B cell (primary cell): ENCODE measurements around the gene EEFSEC. TPM values are rescaled to one million over a fixed set of nuclear protein-coding genes. Genes with fewer than 3 reads are reported as not detected.

Experiments used
- ATAC-seq: fragments of 200-7000 bp; cut with Tn5 transposase; one replicate; pipeline ENCODE4 v1.10.0; 2021; ENCODE audit warnings: low read depth, mild to moderate bottlenecking, moderate number of reproducible peaks, moderate library complexity
- CTCF ChIA-PET: fragments of 350-600 bp; sonication (Branson Sonifier 250); formaldehyde crosslinking; loops from one replicate; lab custom pipeline; 2021; ENCODE audit warnings: antibody characterized with exemption, inconsistent platforms; lab: Charles Lee
- POLR2A ChIA-PET: fragments of 350-600 bp; sonication (Branson Sonifier 250); formaldehyde crosslinking; loops from one replicate; lab custom pipeline; 2021; ENCODE audit warnings: antibody characterized with exemption; lab: Charles Lee
- DNase-seq: peaks from one replicate; pipeline ENCODE4 v3.0.0; 2013
- H2AFZ ChIP-seq: 2 replicates; pipeline ENCODE4 v1.6.1; 2012; ENCODE audit warnings: mild to moderate bottlenecking, low read depth, low read length; ENCODE audit not compliant: insufficient read depth, poor library complexity, severe bottlenecking
- H3K27ac ChIP-seq, 2 donors: 1 replicate in 1 of 2; 2 replicates in 1 of 2; pipeline ENCODE4 v1.5.1; 2012 to 2013; ENCODE audit warnings: low read length in 2 of 2, mild to moderate bottlenecking in 2 of 2, moderate library complexity in 1 of 2
- H3K27me3 ChIP-seq, 4 experiments: fragments of 200-600 bp in 1 of 4; sonication (generic) in 1 of 4; replicated peaks in 1 of 4; 1 replicate in 2 of 4; 2 replicates in 2 of 4; pipeline versions ENCODE4 v1.6.1 to v1.7.0; 2013 to 2016; ENCODE audit warnings: low read length in 3 of 4, mild to moderate bottlenecking in 2 of 4, mixed read lengths in 1 of 4, moderate library complexity in 1 of 4; ENCODE audit not compliant: insufficient read depth in 4 of 4, control insufficient read depth in 3 of 4; ENCODE audit errors: control extremely low read depth in 1 of 4
- H3K36me3 ChIP-seq, 2 experiments: replicated peaks in 1 of 2; 1 replicate in 1 of 2; 2 replicates in 1 of 2; pipeline versions ENCODE4 v1.6.1 to v1.7.1; 2013; ENCODE audit warnings: low read length in 1 of 2; ENCODE audit not compliant: insufficient read depth in 2 of 2, control insufficient read depth in 1 of 2; ENCODE audit errors: control extremely low read depth in 1 of 2, extremely low read depth in 1 of 2
- H3K4me1 ChIP-seq, 2 donors: fragments of 200-600 bp in 1 of 2; sonication (generic) in 1 of 2; 1 replicate in 1 of 2; 2 replicates in 1 of 2; pipeline versions ENCODE4 v1.5.1 to v1.6.1; 2013 to 2017; ENCODE audit warnings: low read length in 2 of 2; ENCODE audit not compliant: control insufficient read depth in 2 of 2, insufficient read depth in 2 of 2
- H3K4me2 ChIP-seq: replicated peaks from 2 replicates; pipeline ENCODE3; 2012; ENCODE audit warnings: mild to moderate bottlenecking, low read depth, low read length; ENCODE audit not compliant: poor library complexity, severe bottlenecking
- H3K4me3 ChIP-seq, 5 experiments: fragments of 200-600 bp in 1 of 5; sonication (generic) in 1 of 5; 1 replicate in 3 of 5; 2 replicates in 2 of 5; pipeline versions ENCODE4 v1.5.1 to v1.7.0; 2011 to 2016; ENCODE audit warnings: low read length in 4 of 5, mild to moderate bottlenecking in 4 of 5, low read depth in 2 of 5, control low read depth in 1 of 5, moderate library complexity in 1 of 5; ENCODE audit not compliant: insufficient read depth in 1 of 5; ENCODE audit errors: control extremely low read depth in 1 of 5, extremely low read depth in 1 of 5
- H3K79me2 ChIP-seq: fragments of 200-600 bp; sonication (generic); one replicate; pipeline ENCODE4 v1.6.0; 2016; ENCODE audit warnings: low read length; ENCODE audit not compliant: control insufficient read depth, insufficient read depth
- H3K9ac ChIP-seq: fragments of 200-600 bp; sonication (generic); 2 replicates; pipeline ENCODE4 v1.6.1; 2017; ENCODE audit warnings: mild to moderate bottlenecking, low read length, moderate library complexity
- H3K9me3 ChIP-seq, 3 donors: one replicate each; pipeline versions ENCODE4 v1.6.1 to v1.7.1; 2013; ENCODE audit warnings: low read length in 2 of 3; ENCODE audit not compliant: control insufficient read depth in 2 of 3, insufficient read depth in 1 of 3; ENCODE audit errors: control extremely low read depth in 1 of 3
- H4K20me1 ChIP-seq: 2 replicates; pipeline ENCODE4 v1.6.0; 2012; ENCODE audit warnings: mild to moderate bottlenecking, low read length; ENCODE audit not compliant: insufficient read depth, control insufficient read depth, poor library complexity, severe bottlenecking
- H3K27ac Mint-ChIP-seq: one replicate; pipeline ENCODE4 v1.8.0; 2021; ENCODE audit warnings: mixed read lengths
- H3K27me3 Mint-ChIP-seq: one replicate; pipeline ENCODE4 v1.8.0; 2021; ENCODE audit warnings: mixed read lengths
- H3K4me1 Mint-ChIP-seq: one replicate; pipeline ENCODE4 v1.8.0; 2021; ENCODE audit warnings: mixed read lengths
- H3K4me3 Mint-ChIP-seq: one replicate; pipeline ENCODE4 v1.8.0; 2021; ENCODE audit warnings: mixed read lengths
- H3K9me3 Mint-ChIP-seq: one replicate; pipeline ENCODE4 v1.8.0; 2022; ENCODE audit warnings: mixed read lengths; ENCODE audit not compliant: insufficient read depth
- CTCF ChIP-seq: fragments of 200-600 bp; IDR thresholded peaks from one replicate; pipeline ENCODE4 v1.8.0; 2022; ENCODE audit warnings: antibody characterized with exemption, mild to moderate bottlenecking
- EZH2 ChIP-seq: IDR thresholded peaks from 2 replicates; pipeline ENCODE4 v1.6.1; 2012; ENCODE audit warnings: borderline replicate concordance, low read depth, mild to moderate bottlenecking, moderate library complexity, low read length; ENCODE audit not compliant: insufficient read depth, poor library complexity, severe bottlenecking
- WGBS: methylation state at CpG from one replicate; pipeline ENCODE4 v1.1.5; 2013; ENCODE audit warnings: missing lambda C conversion rate; ENCODE audit not compliant: insufficient coverage; 5-methylcytosine and 5-hydroxymethylcytosine counted together
- intact Hi-C: fragments of 100-400 bp; cut with micrococcal nuclease; formaldehyde crosslinking; loops from one replicate; pipeline ENCODE4 v1.10.0; 2022
- polyA plus RNA-seq: library from polyadenylated mRNA; depleted of rRNA; stranded (reverse); fragments of >200 nt; gene quantifications from 2 replicates; pipeline ENCODE4 v1.2.3, GENCODE V29; 2012
- total RNA-seq, 2 donors: library from RNA; stranded (reverse); fragments of 120-200 nt in 1 of 2; gene quantifications; 1 replicate in 1 of 2; 2 replicates in 1 of 2; pipeline versions ENCODE4 v1.2.3 to v1.2.4, GENCODE V29; 2013 to 2022

The EEFSEC gene
- total and polyA plus RNA-seq, 2 donors (not counting 1 experiment from before 2014, with no cell fraction given) = 17.9 to 18.4 TPM

- intact Hi-C loops = no loop called here
- H3K9ac ChIP-seq = no peak overlapping the region
- ATAC-seq (no peak), DNase-seq (no peak)
- no peaks in the 10 kb centered on the region for H3K4me1 ChIP-seq
- H3K27ac Mint-ChIP-seq = no peak overlapping the region
- no peaks in the 10 kb centered on the region for H3K9me3 Mint-ChIP-seq
- no peaks in the 10 kb centered on the region for H4K20me1 ChIP-seq
- no peaks in the 10 kb centered on the region for H3K9me3 ChIP-seq
- H3K27ac ChIP-seq = no peak overlapping the region
- H3K27me3 ChIP-seq = no peaks in the 10 kb centered on the region
- CTCF ChIA-PET = no interaction called here
- no peak overlapping the region for H3K4me3 Mint-ChIP-seq
- WGBS = 98% methylated on average over 11 of the region's 13 CpGs
- no peak for TF ChIP-seq CTCF
- no peak for TF ChIP-seq EZH2
- POLR2A ChIA-PET = no interaction called here
- no peak overlapping the region for H3K4me2 ChIP-seq
- no peaks in the 10 kb centered on the region for H3K4me1 Mint-ChIP-seq
- peaks cover 0 to 9% of the 10 kb centered on the region in 2 experiments for H3K36me3 ChIP-seq
- H2AFZ ChIP-seq = no peak overlapping the region
- no peaks in the 10 kb centered on the region for H3K79me2 ChIP-seq
- no peak overlapping the region for H3K4me3 ChIP-seq
- no peaks in the 10 kb centered on the region for H3K27me3 Mint-ChIP-seq
Measured at GRCh38 chr3:128285042-128285966, 132.0 kb downstream of the EEFSEC start.

DNA sequence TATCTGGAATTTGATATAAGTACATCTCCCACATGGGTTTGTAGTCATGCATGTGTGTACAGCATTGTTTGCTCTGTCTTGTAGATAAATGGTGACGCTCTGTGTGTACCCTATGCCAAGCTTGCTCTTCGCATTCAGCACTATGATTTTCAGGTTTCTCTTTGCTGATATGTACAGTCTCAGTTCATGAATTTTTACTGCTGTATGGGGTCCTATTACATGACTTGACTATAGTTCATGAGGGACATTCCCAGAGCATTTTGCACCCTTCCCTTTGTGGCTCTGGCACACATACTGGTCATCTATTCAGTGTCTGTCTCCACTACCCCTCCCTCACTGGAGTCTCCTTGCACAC, 132.7 kb downstream of the EEFSEC start:
- H3K27me3 ChIP-seq = no peaks in the 10 kb centered on the region
- Mint-ChIP-seq H3K9me3 (no peaks in the 10 kb centered on the region), H3K4me1 (no peaks in the 10 kb centered on the region), H3K4me3 (no peak overlapping the region), H3K27me3 (no peaks in the 10 kb centered on the region), H3K27ac (no peak overlapping the region)
- POLR2A ChIA-PET = no interaction called here
- H3K4me2 ChIP-seq = no peak overlapping the region
- no CpG with 5 or more reads among the region's 2 CpGs for WGBS
- H2AFZ ChIP-seq = no peak overlapping the region
- no peaks in the 10 kb centered on the region for H3K4me1 ChIP-seq
- intact Hi-C loops = no loop called here
- H3K79me2 ChIP-seq = no peaks in the 10 kb centered on the region
- no peak for TF ChIP-seq EZH2
- no peak for TF ChIP-seq CTCF
- no peaks in the 10 kb centered on the region for H3K9me3 ChIP-seq
- no peak overlapping the region for H3K4me3 ChIP-seq
- no peak overlapping the region for H3K9ac ChIP-seq
- DNase-seq (no peak), ATAC-seq (no peak)
- H3K27ac ChIP-seq = no peak overlapping the region
- peaks cover 0 to 9% of the 10 kb centered on the region in 2 experiments for H3K36me3 ChIP-seq
- CTCF ChIA-PET = no interaction called here
- no peaks in the 10 kb centered on the region for H4K20me1 ChIP-seq
